DMS153 treated with DMSO at 0.1 percent for 48 hours (cell line): ENCODE results near the gene CD99.

Source experiments
- DNase-seq: peaks from one replicate; lab custom pipeline; 2025; ENCODE audit not compliant: unreplicated experiment; lab: John Stamatoyannopoulos, UW

CD99 gene, protein sequence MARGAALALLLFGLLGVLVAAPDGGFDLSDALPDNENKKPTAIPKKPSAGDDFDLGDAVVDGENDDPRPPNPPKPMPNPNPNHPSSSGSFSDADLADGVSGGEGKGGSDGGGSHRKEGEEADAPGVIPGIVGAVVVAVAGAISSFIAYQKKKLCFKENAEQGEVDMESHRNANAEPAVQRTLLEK

DNA sequence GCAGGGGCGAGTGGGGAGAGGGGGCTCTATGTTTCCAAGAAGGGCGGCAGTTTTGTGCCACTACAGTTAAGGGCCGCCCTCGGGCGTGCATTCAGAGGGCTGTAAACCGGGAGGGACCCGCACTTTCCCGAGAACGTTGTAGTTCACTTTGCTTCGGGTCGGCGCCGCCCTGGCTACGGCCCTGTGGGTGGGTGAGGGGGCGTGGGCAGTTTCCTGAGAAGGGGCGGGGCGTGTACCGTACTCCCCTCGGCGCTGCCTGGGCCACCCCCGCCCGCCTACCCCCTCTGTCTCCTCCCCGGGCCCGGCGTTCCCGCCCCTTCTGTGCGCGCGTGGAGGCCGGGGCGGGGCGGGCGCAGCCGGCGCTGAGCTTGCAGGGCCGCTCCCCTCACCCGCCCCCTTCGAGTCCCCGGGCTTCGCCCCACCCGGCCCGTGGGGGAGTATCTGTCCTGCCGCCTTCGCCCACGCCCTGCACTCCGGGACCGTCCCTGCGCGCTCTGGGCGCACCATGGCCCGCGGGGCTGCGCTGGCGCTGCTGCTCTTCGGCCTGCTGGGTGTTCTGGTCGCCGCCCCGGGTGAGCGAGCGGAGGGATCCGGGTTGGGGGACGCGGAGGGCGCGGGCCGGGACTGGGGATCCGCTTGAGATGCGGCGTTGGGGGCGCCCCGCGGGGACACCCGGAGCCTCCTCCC lies at the start of gene CD99:
TSS of gene CD99 (plus strand) at position 440 of the 687 bp plus-strand sequence. CDS start at position 506, 66 bp downstream.
- no peak for DNase-seq

DNA sequence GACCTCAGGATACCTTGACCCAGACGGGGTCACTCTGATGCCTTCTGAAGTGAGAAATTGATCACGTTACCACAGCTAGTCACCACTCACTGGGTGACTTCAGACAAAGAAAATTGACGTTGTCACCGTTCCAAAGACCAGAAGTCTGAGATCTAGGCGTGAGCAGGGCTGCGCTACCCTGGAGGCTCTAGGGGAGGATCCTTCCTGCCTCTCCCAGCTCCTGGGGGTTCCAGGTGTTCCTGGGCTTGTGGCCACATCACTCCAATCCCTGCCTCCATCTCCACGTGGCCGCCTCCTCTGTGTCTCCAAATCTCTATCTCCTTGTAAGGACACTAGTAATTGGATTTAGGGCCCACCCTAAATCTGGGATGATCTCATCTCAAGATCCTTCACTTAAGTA lies 48.9 kb upstream of the CD99 start:
- DNase-seq = no peak

DNA sequence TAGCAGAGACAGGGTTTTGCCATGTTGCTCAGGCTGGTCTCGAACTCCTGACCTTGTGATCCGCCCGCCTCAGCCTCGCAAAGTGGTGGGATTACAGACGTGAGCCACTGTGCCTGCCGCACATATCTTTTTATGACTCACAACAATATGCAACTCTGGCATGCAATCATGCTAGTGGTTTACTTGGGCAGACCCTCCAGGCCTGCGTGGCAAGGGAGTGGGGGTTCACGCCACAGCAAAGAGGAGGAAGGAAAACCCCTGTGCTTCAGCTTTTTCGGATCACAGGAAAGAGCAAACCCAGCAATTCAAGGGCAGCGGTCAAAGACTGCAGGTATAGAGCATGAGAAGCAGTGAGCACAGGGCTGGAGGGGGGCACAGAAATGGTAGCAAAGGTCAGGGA lies 48.3 kb upstream of the CD99 start:
- no peak for DNase-seq

GRCh38 chrX:2643880-2644279 lies 47.2 kb upstream of the CD99 start:
- DNase-seq = no peak

GRCh38 chrX:2645563-2645962 lies 45.5 kb upstream of the CD99 start:
- no peak for DNase-seq

DNA sequence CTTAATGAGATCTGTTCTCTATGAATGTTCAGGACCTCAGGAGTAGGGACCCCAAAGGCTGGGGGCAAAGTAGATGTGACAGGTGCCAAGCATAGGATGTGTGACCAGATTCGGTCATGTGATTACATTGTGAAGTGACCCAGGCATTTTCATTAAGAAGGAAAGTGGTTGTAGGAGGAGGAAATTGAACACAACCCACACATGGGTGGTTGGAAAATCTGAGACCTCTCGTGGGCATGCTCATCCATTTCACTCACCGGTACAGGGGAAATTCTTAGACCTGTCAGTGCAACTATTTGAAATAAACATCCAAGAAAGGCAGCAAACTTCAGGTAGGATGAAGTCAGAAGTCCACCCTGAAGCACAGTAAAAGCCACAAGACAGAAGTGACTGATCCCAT lies 43.5 kb upstream of the CD99 start:
- DNase-seq = no peak

DNA sequence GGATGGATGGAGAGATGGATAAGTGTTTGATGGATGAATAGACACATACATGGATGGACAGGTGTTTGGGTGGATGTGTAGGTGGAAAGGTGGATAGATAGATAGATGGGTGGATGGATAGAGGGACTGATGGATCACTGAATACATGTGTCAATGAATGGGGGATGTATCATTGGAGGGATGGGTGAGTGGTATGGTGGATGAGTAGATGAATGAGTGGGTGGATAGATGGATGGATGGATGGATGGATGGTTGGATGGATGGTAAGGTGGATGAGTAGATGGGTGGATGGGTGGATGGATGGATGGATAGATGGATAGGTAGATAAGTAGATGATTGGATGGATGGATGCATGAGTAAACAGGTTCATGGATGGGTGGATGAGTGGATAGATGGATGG lies 41.1 kb upstream of the CD99 start:
- DNase-seq = no peak

DNA sequence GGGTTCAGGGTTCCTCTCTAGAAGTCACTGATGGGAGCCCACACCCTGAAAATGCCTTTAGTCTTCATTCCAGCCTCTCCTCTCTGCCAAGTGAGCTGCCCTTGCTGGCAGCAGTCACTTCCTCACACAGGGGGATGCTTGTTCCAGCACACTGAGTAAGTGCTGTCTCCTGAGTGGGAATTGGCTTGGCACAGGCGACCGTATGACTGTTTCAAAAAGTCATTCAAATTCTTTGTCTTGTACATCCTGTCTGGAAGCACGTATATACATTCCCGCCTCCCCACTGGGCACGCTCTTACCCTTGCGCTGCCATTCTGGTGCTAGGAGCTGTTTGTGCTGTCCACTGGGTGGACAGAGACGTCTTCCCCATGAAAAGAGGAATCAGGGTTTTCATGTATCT lies 40.2 kb upstream of the CD99 start:
- DNase-seq = no peak

- no peak for DNase-seq
Measured at GRCh38 chrX:2652106-2652505, 39.0 kb upstream of the CD99 start.

- no peak for DNase-seq
Measured at GRCh38 chrX:2654436-2655340, 36.4 kb upstream of the CD99 start.

GRCh38 chrX:2656257-2656836 lies 34.7 kb upstream of the CD99 start:
- DNase-seq = no peak

GRCh38 chrX:2657532-2658113 lies 33.5 kb upstream of the CD99 start:
- DNase-seq = no peak

DNA sequence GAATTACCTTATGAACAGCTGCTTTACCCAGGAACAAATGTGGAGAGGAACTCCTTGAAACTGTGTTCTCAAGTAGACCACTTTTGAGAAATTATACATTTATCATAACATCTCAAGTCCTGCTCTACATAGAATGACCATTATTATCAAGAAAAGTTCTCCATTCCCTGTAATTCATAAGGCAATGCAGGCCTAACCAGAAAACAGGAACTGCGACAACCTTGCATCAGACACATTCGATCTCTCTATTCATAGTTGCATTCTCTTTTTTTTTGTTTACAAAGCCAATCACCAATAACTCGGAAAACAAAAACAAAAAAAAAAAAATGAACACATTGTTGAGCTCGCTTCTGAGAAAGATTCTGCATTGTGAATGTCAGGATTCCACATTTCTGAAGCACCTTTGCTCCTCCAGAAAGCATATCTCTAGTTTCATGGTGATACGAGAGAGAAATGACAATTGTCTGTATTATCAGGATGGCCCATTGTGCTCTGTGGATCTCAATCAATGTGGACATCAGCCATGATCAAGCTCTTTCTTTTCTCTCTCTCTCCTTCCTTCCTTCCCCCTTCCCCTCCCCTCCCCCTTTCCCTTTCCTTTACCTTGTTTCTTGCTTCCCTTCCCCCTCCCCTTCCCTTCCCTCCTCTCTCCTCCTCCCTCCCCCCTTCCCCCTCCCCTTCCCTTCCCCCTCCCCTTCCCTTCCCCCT lies 32.4 kb upstream of the CD99 start:
- no peak for DNase-seq

DNA sequence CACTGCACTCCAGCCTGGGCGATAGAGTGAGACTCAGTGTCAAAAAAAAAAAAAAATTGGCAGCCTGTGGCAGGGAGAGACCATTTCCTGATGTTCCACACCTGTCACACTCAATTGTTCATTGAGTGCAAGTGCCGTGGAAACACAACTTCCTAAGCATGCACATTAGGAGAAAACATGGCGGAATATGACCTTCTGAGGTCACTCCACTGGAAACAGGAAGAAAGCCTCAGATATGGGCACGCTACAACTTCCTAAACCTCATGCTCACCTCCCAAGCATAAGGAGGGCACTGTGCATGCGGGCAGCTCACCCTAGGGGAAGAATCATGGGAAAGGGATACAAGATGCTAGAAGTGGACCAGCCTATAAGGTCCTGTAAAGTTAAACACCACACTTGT lies 28.5 kb upstream of the CD99 start:
- no peak for DNase-seq

DNA sequence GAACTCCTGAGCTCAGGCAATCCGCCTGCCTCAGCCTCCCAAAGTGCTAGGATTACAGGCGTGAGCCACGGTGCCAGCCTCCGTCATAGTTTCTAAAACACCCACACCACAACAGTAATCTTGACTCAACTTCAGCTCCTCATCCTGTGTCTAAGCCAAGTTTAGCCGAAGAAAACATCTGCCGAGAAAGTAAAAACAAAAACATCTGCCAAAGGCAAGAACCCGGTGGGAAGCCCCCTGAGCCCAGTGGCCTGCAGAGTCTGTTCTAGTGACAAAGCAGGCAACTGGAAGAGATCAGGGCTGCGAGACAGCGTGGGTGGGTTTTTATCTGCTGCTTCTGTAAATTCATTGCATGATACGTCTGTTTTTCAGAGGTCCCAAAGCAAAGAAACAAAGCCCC lies 26.6 kb upstream of the CD99 start:
- no peak for DNase-seq

DNA sequence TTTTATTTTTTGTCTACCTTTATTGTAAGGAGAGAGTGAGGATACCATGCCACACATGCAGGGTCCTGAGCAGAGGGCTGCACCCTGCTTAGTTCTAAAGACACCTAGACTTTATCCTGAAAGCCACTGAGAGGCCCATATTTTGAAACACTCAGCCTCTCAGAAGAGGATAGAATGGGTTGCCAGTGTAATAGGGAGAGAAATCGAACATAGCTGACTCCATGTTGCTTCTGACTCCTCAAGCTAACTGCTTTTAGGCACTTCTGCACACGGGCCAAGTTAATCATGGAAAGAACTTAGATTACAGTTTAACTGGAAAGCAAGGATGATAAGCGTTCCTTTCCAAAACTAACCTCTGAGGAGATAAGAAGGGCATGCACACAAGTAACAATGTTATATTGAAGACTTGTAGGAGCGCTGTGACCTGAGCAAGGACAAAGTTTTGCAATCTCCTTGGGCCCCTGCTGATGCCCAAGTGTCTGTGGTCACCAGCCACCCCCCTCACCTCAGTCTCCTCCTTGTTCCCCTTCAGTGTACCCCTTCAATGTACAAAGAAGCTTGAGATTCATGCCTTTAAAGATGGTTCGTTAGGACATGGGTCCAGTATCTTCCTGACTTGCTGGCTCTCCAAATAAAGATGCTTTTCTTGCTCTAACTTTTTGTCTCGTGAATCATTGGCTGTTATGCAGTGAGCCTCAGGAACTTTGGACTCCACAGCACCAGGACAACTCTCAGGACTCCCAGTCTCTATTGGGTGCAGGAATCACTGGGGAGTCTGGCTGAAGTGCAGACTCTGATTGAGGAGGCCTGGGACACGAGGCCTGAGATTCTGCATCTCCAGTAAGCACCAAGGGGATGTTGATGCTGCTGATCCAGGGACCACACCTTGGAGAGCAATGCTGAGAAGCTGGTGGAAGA lies 25.4 kb upstream of the CD99 start:
- no peak for DNase-seq

- no peak for DNase-seq
Measured at GRCh38 chrX:2666491-2666890, 24.6 kb upstream of the CD99 start.

GRCh38 chrX:2670978-2671377 lies 20.1 kb upstream of the CD99 start:
- DNase-seq = no peak

GRCh38 chrX:2672084-2672483 lies 19.0 kb upstream of the CD99 start:
- DNase-seq = no peak

DNA sequence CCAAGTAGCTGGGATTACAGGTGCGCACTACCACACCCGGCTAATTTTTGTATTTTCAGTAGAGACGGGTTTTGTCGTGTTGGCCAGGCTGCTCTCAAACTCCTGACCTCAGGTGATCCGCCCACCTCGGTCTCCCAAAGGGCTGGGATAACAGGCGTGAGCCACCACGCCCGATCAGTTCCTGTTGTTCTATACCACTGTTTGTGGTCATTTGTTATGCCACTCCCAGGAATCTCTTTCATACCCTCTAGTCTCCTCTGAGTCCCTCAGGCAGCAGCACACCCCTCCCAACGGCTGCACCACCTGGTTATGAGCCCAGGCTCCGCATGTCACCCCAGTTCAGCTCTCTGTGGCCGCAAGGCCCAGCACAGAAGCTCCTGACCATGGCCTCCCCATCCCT lies 17.5 kb upstream of the CD99 start:
- DNase-seq = no peak
